ENCODE measurements around the gene LLGL2. TPM values are rescaled to one million over a fixed set of nuclear protein-coding genes. Genes with fewer than 3 reads are reported as not detected.
A peak's percentile ranks its signal among the peaks of the same experiment; 100 is the strongest.
"Not testable (repeated sequence)": the region's sequence is repeated elsewhere in the genome, so short reads cannot be mapped to it uniquely, and the experiment has no call there.

LLGL2 gene
- total RNA-seq, 2 donors from 2014 or later, result 6.4 to 20.0 TPM

DNA sequence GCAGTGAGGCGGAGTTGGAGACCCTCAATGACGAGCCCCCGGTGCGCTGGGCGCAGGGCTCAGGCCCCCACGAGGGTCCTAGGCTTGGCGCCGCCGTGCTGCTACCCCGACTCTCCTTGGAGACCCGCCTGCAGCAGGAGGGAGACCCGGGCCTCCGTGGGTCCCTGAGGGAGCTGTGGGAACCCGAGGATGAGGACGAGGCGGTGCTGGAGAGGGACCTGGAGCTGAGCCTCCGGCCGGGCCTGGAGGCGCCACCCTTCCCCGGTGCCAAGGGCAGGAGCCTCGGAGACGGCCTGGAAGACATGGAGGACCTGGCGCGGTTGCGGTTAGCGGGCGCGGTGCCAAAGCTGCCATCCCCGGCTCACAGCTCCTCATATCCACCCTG is 64.4 kb downstream of the LLGL2 start:
- no peaks in the 10 kb centered on the region for H3K36me3 ChIP-seq
- peaks cover 0 to 22% of the 10 kb centered on the region in 2 donors for H3K4me1 ChIP-seq (ENCODE audit: control insufficient read depth in 1 of 2, low read depth in 2 of 2)
- no peaks in the 10 kb centered on the region for H3K27me3 ChIP-seq (replicated peaks; ENCODE audit: insufficient read depth)
- peak overlapping the region in 1 of 2 donors; percentile 76 for H3K27ac ChIP-seq
- peak overlapping the region; percentile 85 for H3K4me3 ChIP-seq
- TF ChIP-seq, protein P1, sequence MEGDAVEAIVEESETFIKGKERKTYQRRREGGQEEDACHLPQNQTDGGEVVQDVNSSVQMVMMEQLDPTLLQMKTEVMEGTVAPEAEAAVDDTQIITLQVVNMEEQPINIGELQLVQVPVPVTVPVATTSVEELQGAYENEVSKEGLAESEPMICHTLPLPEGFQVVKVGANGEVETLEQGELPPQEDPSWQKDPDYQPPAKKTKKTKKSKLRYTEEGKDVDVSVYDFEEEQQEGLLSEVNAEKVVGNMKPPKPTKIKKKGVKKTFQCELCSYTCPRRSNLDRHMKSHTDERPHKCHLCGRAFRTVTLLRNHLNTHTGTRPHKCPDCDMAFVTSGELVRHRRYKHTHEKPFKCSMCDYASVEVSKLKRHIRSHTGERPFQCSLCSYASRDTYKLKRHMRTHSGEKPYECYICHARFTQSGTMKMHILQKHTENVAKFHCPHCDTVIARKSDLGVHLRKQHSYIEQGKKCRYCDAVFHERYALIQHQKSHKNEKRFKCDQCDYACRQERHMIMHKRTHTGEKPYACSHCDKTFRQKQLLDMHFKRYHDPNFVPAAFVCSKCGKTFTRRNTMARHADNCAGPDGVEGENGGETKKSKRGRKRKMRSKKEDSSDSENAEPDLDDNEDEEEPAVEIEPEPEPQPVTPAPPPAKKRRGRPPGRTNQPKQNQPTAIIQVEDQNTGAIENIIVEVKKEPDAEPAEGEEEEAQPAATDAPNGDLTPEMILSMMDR (IDR thresholded peaks at IDR 0.05), result no peak
- DNase-seq (ENCODE audit: low spot score) (no peak), ATAC-seq (ENCODE audit: insufficient number of reproducible peaks, low FRiP score, low read depth) (no peak)
- H3K9me3 ChIP-seq, result no peaks in the 10 kb centered on the region

DNA sequence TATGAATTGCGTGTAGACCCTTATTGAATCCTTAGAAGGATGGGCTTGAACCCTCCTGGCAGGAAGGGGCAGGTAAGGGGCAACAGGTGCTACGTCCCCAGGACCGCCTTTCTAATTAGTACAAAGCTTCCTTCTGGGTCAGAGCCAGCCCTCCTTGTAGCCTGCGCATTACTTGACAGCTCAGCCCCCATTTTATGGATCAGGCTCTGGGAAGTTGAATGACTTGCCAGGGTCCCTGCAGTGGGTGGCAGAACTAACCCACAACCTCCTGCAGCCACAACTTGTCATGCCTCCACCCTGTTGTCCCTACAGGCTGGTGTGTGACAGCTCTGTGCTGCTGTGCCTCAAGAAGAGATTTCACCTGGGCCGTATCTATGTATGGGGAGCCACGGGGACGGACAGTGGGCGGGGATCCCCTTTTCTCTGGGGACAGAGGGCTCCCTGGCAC is 64.8 kb downstream of the LLGL2 start:
- Histone ChIP-seq H3K4me3 (no peak overlapping the region), H3K36me3 (no peaks in the 10 kb centered on the region), H3K27ac (no peak overlapping the region), H3K9me3 (no peaks in the 10 kb centered on the region), H3K27me3 (replicated peaks; ENCODE audit: insufficient read depth) (no peaks in the 10 kb centered on the region), H3K4me1 (ENCODE audit: control insufficient read depth in 1 of 2, low read depth in 2 of 2) (peaks cover 0 to 22% of the 10 kb centered on the region in 2 donors)
- DNase-seq (ENCODE audit: low spot score) (no peak), ATAC-seq (ENCODE audit: insufficient number of reproducible peaks, low FRiP score, low read depth) (no peak)
- TF ChIP-seq, protein P1 (IDR thresholded peaks at IDR 0.05), result no peak

DNA sequence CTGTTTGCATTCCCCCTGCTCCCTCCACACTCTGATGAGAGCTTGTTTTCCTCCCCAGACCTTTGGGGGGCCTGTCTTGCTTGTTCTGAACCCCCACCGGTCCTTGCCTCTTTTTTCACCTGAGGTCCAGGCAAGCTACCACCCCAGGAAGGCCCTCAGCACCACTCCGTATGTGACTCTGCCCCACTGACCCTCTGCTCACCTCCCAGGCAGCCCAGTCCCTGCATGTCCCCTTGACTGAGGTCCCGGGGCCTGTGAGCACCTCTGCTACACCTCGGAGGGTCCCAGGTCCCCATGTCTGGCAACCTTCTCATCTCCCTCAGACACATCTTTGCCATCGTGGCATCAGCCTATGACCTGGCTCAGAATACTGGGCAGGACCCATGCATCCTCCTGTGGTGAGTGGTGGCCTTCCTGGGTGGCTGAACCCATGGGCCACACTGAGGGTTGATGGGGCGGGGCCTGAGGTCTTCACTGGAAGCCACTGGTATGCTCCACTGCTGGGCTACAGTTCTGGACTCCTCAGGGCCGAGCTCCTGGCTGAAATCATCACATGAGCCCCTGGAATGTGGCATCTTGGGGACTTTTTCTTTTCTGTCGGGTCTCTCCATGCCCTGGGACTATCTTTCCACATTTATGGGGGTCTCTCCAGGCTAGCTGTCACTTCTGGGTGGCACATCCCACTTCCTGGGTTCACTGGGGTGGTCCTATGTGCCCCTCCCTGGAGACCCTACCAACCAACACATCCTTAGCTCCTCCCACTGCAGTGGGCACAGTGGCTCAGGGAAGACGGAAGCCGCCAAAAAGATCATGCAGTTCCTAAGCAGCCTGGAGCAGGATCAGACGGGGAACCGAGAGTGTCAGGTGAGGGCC is 65.6 kb downstream of the LLGL2 start:
- Histone ChIP-seq H3K4me3 (no peak overlapping the region), H3K36me3 (no peaks in the 10 kb centered on the region), H3K9me3 (no peaks in the 10 kb centered on the region), H3K27me3 (replicated peaks; ENCODE audit: insufficient read depth) (no peaks in the 10 kb centered on the region), H3K27ac (no peak overlapping the region), H3K4me1 (ENCODE audit: control insufficient read depth in 1 of 2, low read depth in 2 of 2) (peaks cover 0 to 22% of the 10 kb centered on the region in 2 donors)
- TF ChIP-seq, protein P1 (IDR thresholded peaks at IDR 0.05), result no peak
- DNase-seq (ENCODE audit: low spot score), result no peak
- ATAC-seq (ENCODE audit: insufficient number of reproducible peaks, low FRiP score, low read depth), result no peak

DNA sequence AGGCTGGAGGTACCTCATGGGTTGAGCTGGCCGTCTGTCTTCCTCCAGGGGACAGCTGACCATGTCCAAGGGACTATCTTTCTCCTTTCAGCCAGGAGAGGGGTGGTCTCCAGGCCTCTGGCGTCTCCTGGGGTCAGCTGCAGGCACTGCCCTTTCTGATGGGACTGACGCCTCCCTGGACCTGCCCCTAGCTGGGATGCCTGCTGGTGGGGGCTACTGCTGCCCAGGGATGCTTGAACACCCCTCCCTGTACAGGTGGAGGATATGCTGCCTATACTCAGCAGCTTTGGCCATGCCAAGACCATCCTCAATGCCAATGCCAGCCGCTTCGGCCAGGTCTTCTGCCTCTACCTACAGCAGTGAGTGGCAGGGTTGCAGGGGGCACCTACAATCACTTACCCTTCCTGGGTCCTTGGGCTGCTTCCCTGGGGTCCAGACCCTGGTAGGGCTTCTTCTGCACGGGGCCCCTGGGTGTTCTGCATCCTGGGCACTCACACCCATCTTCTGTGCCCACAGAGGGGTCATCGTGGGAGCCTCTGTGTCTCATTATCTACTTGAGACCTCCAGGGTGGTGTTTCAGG is 66.3 kb downstream of the LLGL2 start:
- TF ChIP-seq, protein P1 (IDR thresholded peaks at IDR 0.05), result no peak
- DNase-seq (ENCODE audit: low spot score), result no peak
- H3K4me3 ChIP-seq, result no peak overlapping the region
- ATAC-seq (ENCODE audit: insufficient number of reproducible peaks, low FRiP score, low read depth), result no peak
- no peaks in the 10 kb centered on the region for H3K9me3 ChIP-seq
- H3K36me3 ChIP-seq, result no peaks in the 10 kb centered on the region
- H3K27me3 ChIP-seq (replicated peaks; ENCODE audit: insufficient read depth), result no peaks in the 10 kb centered on the region
- H3K27ac ChIP-seq, result no peak overlapping the region
- peaks cover 0 to 22% of the 10 kb centered on the region in 2 donors for H3K4me1 ChIP-seq (ENCODE audit: control insufficient read depth in 1 of 2, low read depth in 2 of 2)

DNA sequence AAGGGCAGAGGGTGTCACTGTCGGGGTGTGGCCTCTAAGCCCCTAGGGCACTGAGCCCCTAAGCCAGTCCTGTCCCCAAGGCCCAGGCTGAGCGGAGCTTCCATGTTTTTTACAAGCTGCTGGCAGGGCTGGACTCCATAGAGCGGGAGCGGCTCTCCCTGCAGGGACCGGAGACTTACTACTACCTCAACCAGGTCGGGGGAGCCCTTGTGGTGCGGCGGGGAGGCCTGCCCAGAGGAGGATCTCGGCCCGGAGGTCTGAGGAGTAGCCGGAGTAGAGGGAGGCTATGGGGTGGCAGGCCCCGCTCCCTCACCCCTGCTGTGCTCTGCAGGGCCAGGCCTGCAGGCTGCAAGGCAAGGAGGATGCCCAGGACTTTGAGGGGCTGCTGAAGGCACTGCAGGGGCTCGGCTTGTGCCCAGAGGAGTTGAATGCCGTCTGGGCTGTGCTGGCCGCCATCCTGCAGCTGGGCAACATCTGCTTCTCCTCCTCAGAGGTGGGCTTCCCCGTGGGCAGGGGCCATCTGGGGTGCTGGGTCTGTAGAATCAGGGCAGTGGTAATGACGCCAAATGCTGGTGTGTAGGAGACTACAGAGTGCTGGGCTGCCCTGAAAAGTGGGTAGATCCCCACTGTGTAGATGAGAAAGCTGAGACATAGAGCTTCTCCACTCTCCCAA is 67.0 kb downstream of the LLGL2 start:
- no peak overlapping the region for H3K4me3 ChIP-seq
- H3K9me3 ChIP-seq, result no peaks in the 10 kb centered on the region
- no peak overlapping the region for H3K27ac ChIP-seq
- no peak for DNase-seq (ENCODE audit: low spot score)
- peaks cover 0 to 19% of the 10 kb centered on the region in 2 donors for H3K4me1 ChIP-seq (ENCODE audit: control insufficient read depth in 1 of 2, low read depth in 2 of 2)
- H3K36me3 ChIP-seq, result no peaks in the 10 kb centered on the region
- H3K27me3 ChIP-seq (replicated peaks; ENCODE audit: insufficient read depth), result no peaks in the 10 kb centered on the region
- TF ChIP-seq, protein P1 (IDR thresholded peaks at IDR 0.05), result no peak
- no peak for ATAC-seq (ENCODE audit: insufficient number of reproducible peaks, low FRiP score, low read depth)

DNA sequence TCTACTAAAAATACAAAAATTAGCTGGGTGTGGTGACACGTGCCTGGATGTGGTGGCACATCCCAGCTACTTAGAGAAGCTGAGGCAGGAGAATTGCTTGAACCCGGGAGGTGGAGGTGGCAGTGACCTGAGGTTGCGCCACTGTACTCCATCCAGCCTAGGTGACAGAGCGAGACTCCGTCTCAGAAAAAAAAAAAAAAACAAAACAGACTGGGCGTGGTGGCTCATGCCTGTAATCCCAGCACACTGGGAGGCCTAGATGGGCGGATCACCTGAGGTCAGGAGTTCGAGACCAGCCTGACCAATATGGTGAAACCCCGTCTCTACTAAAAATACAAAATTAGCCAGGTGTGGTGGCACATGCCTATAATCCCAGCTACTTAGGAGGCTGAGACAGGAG is 67.9 kb downstream of the LLGL2 start:
- H3K27me3 ChIP-seq (replicated peaks; ENCODE audit: insufficient read depth); H3K4me3 ChIP-seq; H3K4me1 ChIP-seq (ENCODE audit: control insufficient read depth in 1 of 2, low read depth in 2 of 2): not testable (repeated sequence)

More for the DNA sequence above, 67.9 kb downstream of the LLGL2 start:
- H3K9me3 ChIP-seq; H3K36me3 ChIP-seq; DNase-seq (ENCODE audit: low spot score); ATAC-seq (ENCODE audit: insufficient number of reproducible peaks, low FRiP score, low read depth); H3K27ac ChIP-seq: not testable (repeated sequence)

Measured in thoracic aorta (tissue), 2 donors.